ENCODE data around the gene DOCK9. TPM values are rescaled to one million over a fixed set of nuclear protein-coding genes. Genes with fewer than 3 reads are reported as not detected.

Gene DOCK9
- total and polyA plus RNA-seq, 9 of the 15 experiments (the other 6 are each of a cell fraction or from before 2014, with no cell fraction given), result 3.5 to 25.3 (median 16.7) TPM

DNA sequence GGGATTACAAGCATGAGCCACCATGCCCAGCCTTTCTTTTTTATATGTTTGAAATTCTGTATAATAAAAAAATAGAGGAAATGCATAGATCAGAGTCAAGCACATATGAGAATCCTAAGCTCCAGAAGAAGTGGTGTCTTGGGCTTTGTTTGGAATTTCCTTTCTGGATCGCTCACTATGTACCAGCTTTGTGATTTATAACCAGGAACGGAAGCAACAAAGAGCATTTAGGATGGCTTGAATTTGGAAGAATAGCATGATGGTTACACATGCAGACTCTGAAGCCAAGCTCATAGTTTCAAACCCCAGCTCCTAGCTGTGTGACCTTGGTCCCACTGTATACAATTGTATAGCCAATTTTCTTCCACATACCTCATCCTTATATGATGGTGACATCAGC lies 197.4 kb downstream of the DOCK9 start:
- H3K4me3 ChIP-seq, result no peak overlapping the region
- H2AFZ ChIP-seq (ENCODE audit: low read depth, low read length), result no peak overlapping the region
- H3K36me3 ChIP-seq (ENCODE audit: control insufficient read depth, insufficient read depth, low read length), result no peaks in the 10 kb centered on the region
- H3K9ac ChIP-seq (ENCODE audit: insufficient read depth in 1 of 2, low read depth in 2 of 2, low read length in 2 of 2), result no peak overlapping the region
- ATAC-seq (no peak), DNase-seq (ENCODE audit: extremely low read depth in 1 of 4, low spot score in 3 of 4) (no peak), FAIRE-seq (no peak)
- ChIA-PET CTCF (ENCODE audit: low intra/inter-chr PET ratio) (no interaction called here), POLR2A (interaction anchor here (0.6 kb wide), 1 partner anchor 723 kb away, joined by 3 read pairs; no protein-coding TSS in a partner anchor)
- H3K9me3 ChIP-seq (replicated peaks; ENCODE audit: control insufficient read depth, insufficient read depth, low read depth, low read length), result no peaks in the 10 kb centered on the region
- no peak overlapping the region for H3K27ac ChIP-seq (ENCODE audit: extremely low read depth, low read depth, low read length)
- no peak for TF ChIP-seq ELF1 (tag; IDR thresholded peaks at IDR 0.05)
- H3K9me1 ChIP-seq (ENCODE audit: control insufficient read depth, insufficient read depth, low read length), result no peaks in the 10 kb centered on the region
- BruUV-seq (replicated peaks), result no TSS peak
- H3K27me3 ChIP-seq (ENCODE audit: control insufficient read depth in 2 of 2, insufficient read depth in 2 of 2, low read length in 2 of 2), result peaks cover 16 to 55% of the 10 kb centered on the region in 2 experiments
- no peaks in the 10 kb centered on the region; a peak in 1 of 5 replicates for H3K4me1 ChIP-seq (replicated peaks in 1 of 2; ENCODE audit: control insufficient read depth in 2 of 2, insufficient read depth in 2 of 2, low read length in 2 of 2)
- intact Hi-C loops (cut with micrococcal nuclease), result no loop called here
- no peak overlapping the region for H3K4me2 ChIP-seq (ENCODE audit: insufficient read depth, low read length)
- WGBS (ENCODE audit: insufficient coverage, low coverage, missing lambda C conversion rate), result 9% methylated on average over 2 of the region's 2 CpGs
- H3K79me2 ChIP-seq (ENCODE audit: control insufficient read depth, insufficient read depth, low read length), result no peaks in the 10 kb centered on the region
- in situ Hi-C loops (cut with MboI), result no loop called here
- no peaks in the 10 kb centered on the region for H4K20me1 ChIP-seq (replicated peaks; ENCODE audit: control insufficient read depth, insufficient read depth, low read length)

DNA sequence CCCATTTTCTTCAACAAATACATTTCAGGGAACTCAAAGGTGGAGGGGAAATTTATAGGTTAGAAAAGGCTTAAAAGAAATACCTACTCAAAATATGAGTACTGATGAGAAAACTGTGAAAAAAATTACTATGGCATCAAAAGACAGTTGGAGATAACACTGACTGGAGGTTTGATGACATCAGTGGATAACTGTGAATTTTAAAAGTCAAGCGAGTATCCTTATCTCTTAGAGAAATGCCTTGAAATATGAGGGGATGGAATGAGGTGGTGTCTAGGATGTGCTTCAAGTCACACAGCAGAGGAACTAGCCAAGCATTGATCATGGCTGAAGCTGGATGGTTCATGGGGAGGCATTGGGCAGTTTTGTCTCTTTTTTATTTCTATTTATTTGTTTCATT lies 198.2 kb downstream of the DOCK9 start:
- intact Hi-C loops (cut with micrococcal nuclease) (no loop called here), in situ Hi-C loops (cut with MboI) (no loop called here)
- TF ChIP-seq TAF1 (IDR thresholded peaks at IDR 0.05; ENCODE audit: control insufficient read depth, extremely low read depth, insufficient read depth, low read length, severe bottlenecking), result no peak
- ChIA-PET CTCF (ENCODE audit: low intra/inter-chr PET ratio) (no interaction called here), POLR2A (interaction anchor here (0.6 kb wide), 2 partner anchors 18 to 722 kb away, joined by 3 read pairs; no protein-coding TSS in a partner anchor)
- Histone ChIP-seq H3K27ac (ENCODE audit: extremely low read depth, low read depth, low read length) (no peak overlapping the region), H2AFZ (ENCODE audit: low read depth, low read length) (no peak overlapping the region), H3K27me3 (ENCODE audit: control insufficient read depth in 2 of 2, insufficient read depth in 2 of 2, low read length in 2 of 2) (peaks cover 18 to 55% of the 10 kb centered on the region in 2 experiments), H3K9me1 (ENCODE audit: control insufficient read depth, insufficient read depth, low read length) (no peaks in the 10 kb centered on the region), H3K9me3 (replicated peaks; ENCODE audit: control insufficient read depth, insufficient read depth, low read depth, low read length) (no peaks in the 10 kb centered on the region), H3K4me2 (ENCODE audit: insufficient read depth, low read length) (no peak overlapping the region), H3K4me1 (replicated peaks in 1 of 2; ENCODE audit: control insufficient read depth in 2 of 2, insufficient read depth in 2 of 2, low read length in 2 of 2) (no peaks in the 10 kb centered on the region; a peak in 1 of 5 replicates), H3K9ac (ENCODE audit: insufficient read depth in 1 of 2, low read depth in 2 of 2, low read length in 2 of 2) (no peak overlapping the region), H4K20me1 (replicated peaks; ENCODE audit: control insufficient read depth, insufficient read depth, low read length) (no peaks in the 10 kb centered on the region), H3K4me3 (no peak overlapping the region), H3K36me3 (ENCODE audit: control insufficient read depth, insufficient read depth, low read length) (no peaks in the 10 kb centered on the region), H3K79me2 (ENCODE audit: control insufficient read depth, insufficient read depth, low read length) (no peaks in the 10 kb centered on the region)
- ATAC-seq (no peak), DNase-seq (ENCODE audit: extremely low read depth in 1 of 4, low spot score in 3 of 4) (no peak), FAIRE-seq (no peak)
- no TSS peak for BruUV-seq (replicated peaks)
- WGBS (ENCODE audit: insufficient coverage, low coverage, missing lambda C conversion rate), result 0% methylated on average over 1 of the region's 1 CpG

Data from K562 (cell line).